Fibroblast of lung (primary cell): ENCODE data around the gene PGPEP1. TPM values are rescaled to one million over a fixed set of nuclear protein-coding genes. Genes with fewer than 3 reads are reported as not detected.

Experiments used
- DNase-seq, 2 donors: peaks; one replicate each; pipeline versions ENCODE4 v3.0.0 to v3.0.0-alpha.2; 2010; ENCODE audit warnings: low read depth in 2 of 2
- H2AFZ ChIP-seq: 2 replicates; pipeline ENCODE4 v1.5.1; 2012; ENCODE audit warnings: low read length, control low read depth, inconsistent platforms
- H3K27ac ChIP-seq: 2 replicates; pipeline ENCODE4 v1.5.1; 2011; ENCODE audit warnings: low read length, control low read depth; ENCODE audit not compliant: insufficient read depth
- H3K27me3 ChIP-seq: 2 replicates; pipeline ENCODE4 v1.5.1; 2011; ENCODE audit warnings: mild to moderate bottlenecking, low read length; ENCODE audit not compliant: control insufficient read depth, insufficient read depth
- H3K36me3 ChIP-seq: 2 replicates; pipeline ENCODE4 v1.5.1; 2011; ENCODE audit warnings: low read length; ENCODE audit not compliant: control insufficient read depth, insufficient read depth
- H3K4me1 ChIP-seq: 2 replicates; pipeline ENCODE4 v1.5.1; 2011; ENCODE audit warnings: low read length; ENCODE audit not compliant: control insufficient read depth, insufficient read depth; ENCODE audit errors: extremely low read depth
- H3K4me2 ChIP-seq: 2 replicates; pipeline ENCODE4 v1.5.1; 2011; ENCODE audit warnings: low read length, control low read depth; ENCODE audit not compliant: insufficient read depth; ENCODE audit errors: extremely low read depth
- H3K4me3 ChIP-seq, 4 experiments: fragments of 200-600 bp in 1 of 4; sonication (generic) in 1 of 4; replicated peaks in 1 of 4; 2 replicates each; pipeline ENCODE4 v1.5.1; 2011 to 2016; ENCODE audit warnings: low read length in 4 of 4, low read depth in 3 of 4, mild to moderate bottlenecking in 3 of 4, control low read depth in 2 of 4, inconsistent platforms in 1 of 4, mixed read lengths in 1 of 4; ENCODE audit not compliant: insufficient read depth in 1 of 4; ENCODE audit errors: control extremely low read depth in 1 of 4
- H3K79me2 ChIP-seq: 2 replicates; pipeline ENCODE4 v1.5.1; 2012; ENCODE audit warnings: mild to moderate bottlenecking, low read length, inconsistent platforms; ENCODE audit not compliant: control insufficient read depth, insufficient read depth
- H3K9ac ChIP-seq: 2 replicates; pipeline ENCODE4 v1.5.1; 2011; ENCODE audit warnings: mild to moderate bottlenecking, low read length, control low read depth; ENCODE audit not compliant: insufficient read depth
- H3K9me3 ChIP-seq: 2 replicates; pipeline ENCODE4 v1.5.1; 2012; ENCODE audit warnings: low read depth, low read length; ENCODE audit not compliant: control insufficient read depth, insufficient read depth
- H4K20me1 ChIP-seq: 2 replicates; pipeline ENCODE4 v1.5.1; 2011; ENCODE audit warnings: low read length; ENCODE audit not compliant: control insufficient read depth, insufficient read depth; ENCODE audit errors: extremely low read depth
- CTCF ChIP-seq, 2 donors: IDR thresholded peaks in 1 of 2; conservative IDR thresholded peaks in 1 of 2; 1 replicate in 1 of 2; 2 replicates in 1 of 2; pipeline ENCODE4 v1.5.1; 2011 to 2012; ENCODE audit warnings: low read length in 2 of 2, control low read depth in 1 of 2, inconsistent platforms in 1 of 2, low read depth in 1 of 2, mild to moderate bottlenecking in 1 of 2
- EZH2 ChIP-seq: IDR thresholded peaks from 2 replicates; pipeline ENCODE4 v1.5.1; 2012; ENCODE audit warnings: low read length, control low read depth, mild to moderate bottlenecking; ENCODE audit errors: missing control alignments
- polyA plus RNA-seq, 2 donors: library from polyadenylated mRNA; depleted of rRNA in 1 of 2; stranded (reverse) in 1 of 2; unstranded in 1 of 2; fragments of >200 nt; gene quantifications; 2 replicates each; pipeline ENCODE4 v1.2.1, GENCODE V29; 2011 to 2012; ENCODE audit warnings: missing spikeins in 1 of 2
- total RNA-seq: library from RNA; depleted of rRNA; stranded (reverse); fragments of >200 nt; gene quantifications from 2 replicates; pipeline ENCODE4 v1.2.1, GENCODE V29; 2014

PGPEP1 gene
- total and polyA plus RNA-seq, 2 donors (not counting 1 experiment from before 2014, with no cell fraction given), result 17.0 to 78.8 TPM

DNA sequence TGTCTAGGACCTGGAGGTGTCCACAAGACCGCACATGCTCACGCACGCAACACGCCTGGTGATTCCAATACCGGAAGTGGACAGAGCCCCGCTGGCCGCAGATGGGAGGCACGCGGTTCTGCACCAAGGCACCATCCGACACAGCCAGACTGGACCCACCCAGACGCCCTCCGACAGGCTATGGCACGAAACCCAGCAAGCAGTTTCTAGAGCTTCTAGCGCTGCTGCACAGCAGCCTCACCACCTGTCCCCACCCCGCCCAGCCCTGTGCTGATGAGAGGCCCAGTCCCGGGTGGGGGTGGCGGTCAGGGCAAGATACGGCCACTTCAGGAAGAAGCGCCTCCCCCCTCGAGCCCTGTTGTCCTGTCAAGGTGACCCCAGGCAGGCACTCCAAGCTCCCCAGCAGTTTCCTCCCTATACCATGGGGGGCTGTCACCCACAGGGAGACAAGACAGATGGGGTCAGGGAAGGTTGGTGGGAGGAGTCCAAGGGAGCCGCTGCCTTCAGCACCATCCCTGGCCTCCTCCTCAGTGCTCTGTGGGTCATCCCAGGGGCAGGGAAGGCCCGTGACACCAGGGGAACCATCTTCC is 28.8 kb upstream of the PGPEP1 start:
- Histone ChIP-seq H3K27ac (no peak overlapping the region), H3K4me3 (no peak overlapping the region), H2AFZ (no peak overlapping the region), H3K27me3 (no peaks in the 10 kb centered on the region), H3K4me1 (peaks cover 4% of the 10 kb centered on the region), H3K9me3 (no peaks in the 10 kb centered on the region), H3K4me2 (no peak overlapping the region), H4K20me1 (no peaks in the 10 kb centered on the region), H3K36me3 (peaks cover 14% of the 10 kb centered on the region), H3K9ac (no peak overlapping the region), H3K79me2 (peaks cover 2% of the 10 kb centered on the region)
- DNase-seq, result no peak
- TF ChIP-seq EZH2 (no peak), CTCF (conservative IDR thresholded peaks at IDR 0.05 in 1 of 2, IDR thresholded peaks at IDR 0.05 in 1 of 2; ENCODE audit: low read depth in 1 of 2, low read length in 2 of 2) (no peak)

- no peak for DNase-seq
- H3K4me1 ChIP-seq, result peaks cover under 1% of the 10 kb centered on the region
- TF ChIP-seq CTCF (conservative IDR thresholded peaks at IDR 0.05 in 1 of 2, IDR thresholded peaks at IDR 0.05 in 1 of 2; ENCODE audit: low read depth in 1 of 2, low read length in 2 of 2) (no peak), EZH2 (no peak)
Measured at GRCh38 chr19:18312092-18312534, 28.3 kb upstream of the PGPEP1 start.

DNA sequence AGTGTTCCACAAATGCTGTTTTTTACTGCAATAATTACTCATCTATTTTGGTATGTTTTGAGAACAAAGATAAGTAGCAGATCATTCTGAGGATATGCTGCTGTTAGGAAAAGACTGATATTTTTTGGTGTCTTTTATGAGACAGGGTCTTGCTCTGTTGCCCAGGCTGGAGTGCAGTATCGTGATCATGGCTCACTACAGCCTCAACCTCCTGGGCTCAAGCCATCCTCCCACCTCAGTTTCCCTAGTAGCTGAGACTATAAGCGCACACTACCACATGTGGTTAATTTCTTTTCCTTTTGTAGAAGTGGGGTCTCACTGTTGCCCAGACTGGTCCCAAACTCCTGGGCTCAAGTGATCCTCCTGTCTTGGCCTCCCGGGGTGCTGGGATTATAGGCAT is 27.0 kb upstream of the PGPEP1 start:
- Histone ChIP-seq H3K79me2 (peaks cover 6% of the 10 kb centered on the region), H3K36me3 (peaks cover 13% of the 10 kb centered on the region)

More at GRCh38 chr19:18312092-18312534, 28.3 kb upstream of the PGPEP1 start:
- H3K27me3 ChIP-seq, result no peaks in the 10 kb centered on the region
- no peak overlapping the region for H3K9ac ChIP-seq
- H3K36me3 ChIP-seq, result peaks cover 14% of the 10 kb centered on the region
- H3K4me2 ChIP-seq, result no peak overlapping the region
- H3K79me2 ChIP-seq, result peaks cover 2% of the 10 kb centered on the region
- H4K20me1 ChIP-seq, result no peaks in the 10 kb centered on the region
- H2AFZ ChIP-seq, result no peak overlapping the region
- no peaks in the 10 kb centered on the region for H3K9me3 ChIP-seq
- H3K4me3 ChIP-seq, result no peak overlapping the region
- H3K27ac ChIP-seq, result no peak overlapping the region

More for the DNA sequence above, 27.0 kb upstream of the PGPEP1 start:
- no peak overlapping the region for H3K4me3 ChIP-seq
- no peaks in the 10 kb centered on the region for H4K20me1 ChIP-seq
- no peak overlapping the region for H2AFZ ChIP-seq
- no peak overlapping the region for H3K9ac ChIP-seq
- H3K27ac ChIP-seq, result no peak overlapping the region
- TF ChIP-seq CTCF (conservative IDR thresholded peaks at IDR 0.05 in 1 of 2, IDR thresholded peaks at IDR 0.05 in 1 of 2; ENCODE audit: low read depth in 1 of 2, low read length in 2 of 2) (no peak), EZH2 (no peak)
- no peaks in the 10 kb centered on the region for H3K27me3 ChIP-seq
- H3K9me3 ChIP-seq, result no peaks in the 10 kb centered on the region
- DNase-seq, result no peak
- H3K4me2 ChIP-seq, result no peak overlapping the region
- no peaks in the 10 kb centered on the region for H3K4me1 ChIP-seq
